ENCODE measurements around the gene PECR.

DNA sequence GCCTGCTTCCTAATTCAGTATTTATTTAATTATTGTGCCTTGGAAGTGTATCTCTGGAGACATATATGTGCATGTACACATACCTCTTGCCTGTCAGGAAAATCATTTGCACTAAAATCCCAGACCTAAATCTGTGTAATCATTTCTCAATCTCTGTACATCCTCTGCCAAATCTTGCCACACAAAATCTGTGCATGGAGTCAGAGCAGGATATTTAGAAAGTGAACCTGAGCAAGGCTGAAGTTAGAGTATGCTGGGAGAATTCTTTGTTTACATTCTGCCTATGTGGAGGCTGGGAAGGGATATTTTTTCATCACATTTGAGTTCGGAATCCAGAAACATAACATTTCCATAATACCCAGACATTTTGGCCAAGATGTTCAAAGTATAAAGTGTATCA is 36.9 kb upstream of the PECR start:
- TF ChIP-seq, protein P1, sequence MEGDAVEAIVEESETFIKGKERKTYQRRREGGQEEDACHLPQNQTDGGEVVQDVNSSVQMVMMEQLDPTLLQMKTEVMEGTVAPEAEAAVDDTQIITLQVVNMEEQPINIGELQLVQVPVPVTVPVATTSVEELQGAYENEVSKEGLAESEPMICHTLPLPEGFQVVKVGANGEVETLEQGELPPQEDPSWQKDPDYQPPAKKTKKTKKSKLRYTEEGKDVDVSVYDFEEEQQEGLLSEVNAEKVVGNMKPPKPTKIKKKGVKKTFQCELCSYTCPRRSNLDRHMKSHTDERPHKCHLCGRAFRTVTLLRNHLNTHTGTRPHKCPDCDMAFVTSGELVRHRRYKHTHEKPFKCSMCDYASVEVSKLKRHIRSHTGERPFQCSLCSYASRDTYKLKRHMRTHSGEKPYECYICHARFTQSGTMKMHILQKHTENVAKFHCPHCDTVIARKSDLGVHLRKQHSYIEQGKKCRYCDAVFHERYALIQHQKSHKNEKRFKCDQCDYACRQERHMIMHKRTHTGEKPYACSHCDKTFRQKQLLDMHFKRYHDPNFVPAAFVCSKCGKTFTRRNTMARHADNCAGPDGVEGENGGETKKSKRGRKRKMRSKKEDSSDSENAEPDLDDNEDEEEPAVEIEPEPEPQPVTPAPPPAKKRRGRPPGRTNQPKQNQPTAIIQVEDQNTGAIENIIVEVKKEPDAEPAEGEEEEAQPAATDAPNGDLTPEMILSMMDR (conservative IDR thresholded peaks at IDR 0.05; ENCODE audit: low read length): no peak
- TF ChIP-seq EZH2phosphoT487 (IDR thresholded peaks at IDR 0.05; ENCODE audit: borderline replicate concordance, low read depth, low read length): no peak
